Muscle layer of duodenum (tissue), 2 donors: ENCODE results near the gene KCTD13.
A peak's percentile ranks its signal among the peaks of the same experiment; 100 is the strongest.
"Not testable (repeated sequence)": the region's sequence is repeated elsewhere in the genome, so short reads cannot be mapped to it uniquely, and the experiment has no call there.

Experiments
- H3K27ac ChIP-seq: one replicate; pipeline ENCODE4 v1.7.0; 2013; ENCODE audit warnings: mild to moderate bottlenecking, low read length
- H3K27me3 ChIP-seq: one replicate; pipeline ENCODE4 v1.7.0; 2013; ENCODE audit warnings: low read depth, mild to moderate bottlenecking, control low read depth, low read length
- H3K36me3 ChIP-seq, 2 donors: one replicate each; pipeline ENCODE4 v1.7.0; 2013; ENCODE audit warnings: low read length in 2 of 2, control low read depth in 1 of 2, mild to moderate bottlenecking in 1 of 2; ENCODE audit not compliant: insufficient read depth in 2 of 2, control insufficient read depth in 1 of 2
- H3K4me1 ChIP-seq, 2 donors: one replicate each; pipeline ENCODE4 v1.7.0; 2013; ENCODE audit warnings: low read length in 2 of 2, mild to moderate bottlenecking in 2 of 2, control low read depth in 1 of 2, moderate library complexity in 1 of 2; ENCODE audit not compliant: insufficient read depth in 2 of 2, control insufficient read depth in 1 of 2
- H3K4me3 ChIP-seq, 2 donors: one replicate each; pipeline ENCODE4 v1.7.0; 2013; ENCODE audit warnings: low read length in 2 of 2, low read depth in 1 of 2, mild to moderate bottlenecking in 1 of 2
- H3K9me3 ChIP-seq, 2 donors: one replicate each; pipeline ENCODE4 v1.7.0; 2013; ENCODE audit warnings: low read length in 2 of 2, control low read depth in 1 of 2, mild to moderate bottlenecking in 1 of 2; ENCODE audit not compliant: control insufficient read depth in 1 of 2
- donor health status: healthy.

Gene KCTD13

GRCh38 chr16:29873319-29873718 lies 52.7 kb downstream of the KCTD13 start:
- Histone ChIP-seq H3K36me3 (no peaks in the 10 kb centered on the region), H3K27me3 (peaks cover 25% of the 10 kb centered on the region)

DNA sequence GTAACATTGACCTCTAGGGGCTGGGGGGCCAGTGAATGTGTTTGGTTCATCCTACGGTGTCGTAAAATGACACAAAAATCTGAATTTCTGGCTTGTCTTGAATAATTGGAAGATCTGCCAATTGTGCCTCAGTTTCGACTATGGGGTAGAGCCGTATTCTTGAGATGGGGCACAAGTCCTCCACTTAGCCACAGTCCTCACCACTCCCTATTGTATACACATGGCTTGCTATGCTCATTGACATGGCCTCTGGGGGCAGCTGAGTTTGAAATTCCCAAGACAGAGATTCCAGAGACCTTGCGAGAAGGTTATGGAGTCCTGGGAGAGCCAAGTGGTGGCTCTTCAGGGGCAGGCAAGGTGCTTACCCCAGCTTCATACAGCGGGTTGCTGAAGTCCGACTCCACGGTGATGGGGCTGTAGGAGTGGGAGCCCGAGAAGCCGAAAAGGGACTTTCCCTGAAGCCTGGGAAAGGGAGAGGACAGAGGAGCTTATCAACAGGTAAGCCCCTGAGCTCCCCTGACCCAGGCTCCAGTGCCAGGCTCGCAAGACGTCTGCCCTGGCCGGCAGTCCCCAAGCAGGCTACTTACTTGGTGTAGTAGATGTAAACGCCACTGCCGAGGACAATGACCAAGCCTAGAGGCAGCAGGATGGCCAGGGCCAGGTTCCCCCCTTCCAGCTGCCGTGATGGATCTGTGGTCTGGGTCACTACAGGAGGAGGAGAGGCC lies 54.0 kb downstream of the KCTD13 start:
- H3K27me3 ChIP-seq: peaks cover 15% of the 10 kb centered on the region
- H3K27ac ChIP-seq: no peak overlapping the region
- H3K4me1 ChIP-seq: peaks cover 0 to 5% of the 10 kb centered on the region in 2 donors
- H3K9me3 ChIP-seq: peaks cover 0 to 3% of the 10 kb centered on the region in 2 donors
- no peak overlapping the region for H3K4me3 ChIP-seq
- H3K36me3 ChIP-seq: no peaks in the 10 kb centered on the region

More at GRCh38 chr16:29873319-29873718, 52.7 kb downstream of the KCTD13 start:
- H3K9me3 ChIP-seq: peaks cover 0 to 3% of the 10 kb centered on the region in 2 donors
- H3K4me1 ChIP-seq: peaks cover 0 to 5% of the 10 kb centered on the region in 2 donors
- H3K4me3 ChIP-seq: no peak overlapping the region
- no peak overlapping the region for H3K27ac ChIP-seq

GRCh38 chr16:29869067-29869466 lies 57.0 kb downstream of the KCTD13 start:
- not testable (repeated sequence) for H3K4me1 ChIP-seq, H3K27ac ChIP-seq, H3K4me3 ChIP-seq, H3K27me3 ChIP-seq, H3K36me3 ChIP-seq, H3K9me3 ChIP-seq

- H3K36me3 ChIP-seq: no peaks in the 10 kb centered on the region
- H3K4me1 ChIP-seq: peaks cover 0 to 4% of the 10 kb centered on the region in 2 donors
- no peaks in the 10 kb centered on the region for H3K27me3 ChIP-seq
- H3K27ac ChIP-seq: no peak overlapping the region
- no peak overlapping the region for H3K4me3 ChIP-seq
- H3K9me3 ChIP-seq: no peaks in the 10 kb centered on the region
These were observed 57.5 kb downstream of the KCTD13 start for GRCh38 chr16:29868396-29869009.

GRCh38 chr16:29864205-29864604 lies 61.8 kb downstream of the KCTD13 start:
- no peaks in the 10 kb centered on the region for H3K9me3 ChIP-seq
- H3K36me3 ChIP-seq: peaks cover 12 to 21% of the 10 kb centered on the region in 2 donors
- no peak overlapping the region for H3K4me3 ChIP-seq
- peaks cover 5 to 23% of the 10 kb centered on the region in 2 donors for H3K4me1 ChIP-seq
- H3K27ac ChIP-seq: no peak overlapping the region
- no peaks in the 10 kb centered on the region for H3K27me3 ChIP-seq

GRCh38 chr16:29863669-29863984 lies 62.4 kb downstream of the KCTD13 start:
- Histone ChIP-seq H3K27me3 (no peaks in the 10 kb centered on the region), H3K4me3 (peak overlapping the region in 1 of 2 donors; percentile 97), H3K27ac (peak overlapping the region; percentile 97), H3K9me3 (no peaks in the 10 kb centered on the region), H3K36me3 (peaks cover 16 to 26% of the 10 kb centered on the region in 2 donors), H3K4me1 (peaks cover 5 to 23% of the 10 kb centered on the region in 2 donors)

- H3K27ac ChIP-seq: peak within 1 kb of the TSS; percentile 97
- peaks cover 5 to 23% of the 10 kb centered on the region in 2 donors for H3K4me1 ChIP-seq
- no peaks in the 10 kb centered on the region for H3K27me3 ChIP-seq
- peaks cover 16 to 32% of the 10 kb centered on the region in 2 donors for H3K36me3 ChIP-seq
- no peaks in the 10 kb centered on the region for H3K9me3 ChIP-seq
- peak within 1 kb of the TSS; percentile 89 to 97 for H3K4me3 ChIP-seq
These were observed 63.0 kb downstream of the KCTD13 start, which contains the start of gene CDIPT for GRCh38 chr16:29862884-29863668. Gene CDIPT, minus strand, starts transcription at chr16:29863226. Its CDS starts 369 bp downstream, at chr16:29862857.

GRCh38 chr16:29862383-29862883 lies 63.6 kb downstream of the KCTD13 start:
- H3K36me3 ChIP-seq: peaks cover 16 to 32% of the 10 kb centered on the region in 2 donors
- H3K4me1 ChIP-seq: peaks cover 5 to 23% of the 10 kb centered on the region in 2 donors
- H3K27ac ChIP-seq: peak overlapping the region; percentile 97
- no peaks in the 10 kb centered on the region for H3K9me3 ChIP-seq
- peak overlapping the region; percentile 89 to 97 for H3K4me3 ChIP-seq
- H3K27me3 ChIP-seq: no peaks in the 10 kb centered on the region

GRCh38 chr16:29860218-29860617 lies 65.8 kb downstream of the KCTD13 start:
- peaks cover 16 to 32% of the 10 kb centered on the region in 2 donors for H3K36me3 ChIP-seq
- H3K27ac ChIP-seq: no peak overlapping the region
- no peaks in the 10 kb centered on the region for H3K27me3 ChIP-seq
- H3K4me1 ChIP-seq: peaks cover 5 to 23% of the 10 kb centered on the region in 2 donors
- H3K4me3 ChIP-seq: no peak overlapping the region
- no peaks in the 10 kb centered on the region for H3K9me3 ChIP-seq

DNA sequence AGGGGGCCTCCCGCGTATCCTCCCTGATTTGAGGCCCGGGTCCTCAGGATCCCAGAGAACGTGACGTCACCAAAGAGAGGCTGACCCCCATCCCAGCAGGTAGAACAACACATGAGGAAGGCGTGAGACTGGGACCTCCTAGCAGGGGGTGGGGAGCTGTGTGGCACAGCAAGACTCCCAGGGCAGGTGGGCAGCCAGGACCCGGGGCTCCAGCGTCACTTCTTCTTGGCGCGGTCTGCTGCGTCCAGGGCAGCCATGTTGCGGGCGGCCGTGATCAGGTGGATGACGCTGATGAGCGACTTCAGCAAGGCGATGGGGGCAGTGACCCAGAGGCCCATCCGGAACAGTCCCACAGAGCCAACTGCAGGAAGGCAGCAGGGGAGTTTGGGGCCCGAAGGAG lies 67.1 kb downstream of the KCTD13 start:
- Histone ChIP-seq H3K27ac (no peak overlapping the region), H3K9me3 (no peaks in the 10 kb centered on the region), H3K4me1 (peaks cover 5 to 23% of the 10 kb centered on the region in 2 donors), H3K36me3 (peaks cover 16 to 32% of the 10 kb centered on the region in 2 donors), H3K27me3 (no peaks in the 10 kb centered on the region), H3K4me3 (no peak overlapping the region)
